ENCODE measurements around the gene PAM.
"Not testable (repeated sequence)": the region's sequence is repeated elsewhere in the genome, so short reads cannot be mapped to it uniquely, and the experiment has no call there.

Gene PAM

GRCh38 chr5:102751903-102752376 lies 3.2 kb upstream of the PAM start:
- DNase-seq (ENCODE audit: low spot score), result not testable (repeated sequence)

- DNase-seq (ENCODE audit: low spot score), result no peak
Measured at GRCh38 chr5:102753889-102754766, 977 bp upstream of the PAM start.

- DNase-seq (ENCODE audit: low spot score), result peak; percentile 84
Measured at GRCh38 chr5:102755686-102756371, 724 bp downstream of the PAM start.

- DNase-seq (ENCODE audit: low spot score), result no peak
Measured at GRCh38 chr5:102758576-102758975, 3.5 kb downstream of the PAM start.

GRCh38 chr5:102759289-102759688 lies 4.2 kb downstream of the PAM start:
- no peak for DNase-seq (ENCODE audit: low spot score)

- no peak for DNase-seq (ENCODE audit: low spot score)
Measured at GRCh38 chr5:102759700-102760099, 4.6 kb downstream of the PAM start.

GRCh38 chr5:102760815-102761214 lies 5.7 kb downstream of the PAM start:
- DNase-seq (ENCODE audit: low spot score), result no peak

GRCh38 chr5:102762095-102762534 lies 7.0 kb downstream of the PAM start:
- peak; percentile 70 for DNase-seq (ENCODE audit: low spot score)

GRCh38 chr5:102762562-102763227 lies 7.6 kb downstream of the PAM start:
- no peak for DNase-seq (ENCODE audit: low spot score)

GRCh38 chr5:102763734-102764133 lies 8.6 kb downstream of the PAM start:
- no peak for DNase-seq (ENCODE audit: low spot score)

GRCh38 chr5:102764381-102765004 lies 9.4 kb downstream of the PAM start:
- DNase-seq (ENCODE audit: low spot score), result peak; percentile 48

- no peak for DNase-seq (ENCODE audit: low spot score)
Measured at GRCh38 chr5:102765350-102765749, 10.2 kb downstream of the PAM start.

- DNase-seq (ENCODE audit: low spot score), result no peak
Measured at GRCh38 chr5:102766295-102767090, 11.4 kb downstream of the PAM start.

GRCh38 chr5:102767862-102768261 lies 12.8 kb downstream of the PAM start:
- DNase-seq (ENCODE audit: low spot score), result peak; percentile 67

- no peak for DNase-seq (ENCODE audit: low spot score)
Measured at GRCh38 chr5:102770803-102771202, 15.7 kb downstream of the PAM start.

GRCh38 chr5:102771435-102771834 lies 16.3 kb downstream of the PAM start:
- no peak for DNase-seq (ENCODE audit: low spot score)

GRCh38 chr5:102772273-102772672 lies 17.2 kb downstream of the PAM start:
- no peak for DNase-seq (ENCODE audit: low spot score)

GRCh38 chr5:102773133-102773532 lies 18.0 kb downstream of the PAM start:
- DNase-seq (ENCODE audit: low spot score), result no peak

- not testable (repeated sequence) for DNase-seq (ENCODE audit: low spot score)
Measured at GRCh38 chr5:102775756-102776155, 20.7 kb downstream of the PAM start.

- no peak for DNase-seq (ENCODE audit: low spot score)
Measured at GRCh38 chr5:102777099-102777498, 22.0 kb downstream of the PAM start.

GRCh38 chr5:102778478-102778877 lies 23.4 kb downstream of the PAM start:
- peak; percentile 79 for DNase-seq (ENCODE audit: low spot score)

Measured in activated CD4-positive, alpha-beta T cell treated with anti-CD3 and anti-CD28 coated beads, Interleukin-2, Interleukin-4, amounts not matched to agents 100 ng/mL and 50 ng/mL, durations not matched to agents 16 hours and 8 hours (primary cell).